Measurements from ENCODE around the gene SDK2.

GRCh38 chr17:73531158-73531557, 113.1 kb downstream of the SDK2 start:
- TF ChIP-seq, protein P1, sequence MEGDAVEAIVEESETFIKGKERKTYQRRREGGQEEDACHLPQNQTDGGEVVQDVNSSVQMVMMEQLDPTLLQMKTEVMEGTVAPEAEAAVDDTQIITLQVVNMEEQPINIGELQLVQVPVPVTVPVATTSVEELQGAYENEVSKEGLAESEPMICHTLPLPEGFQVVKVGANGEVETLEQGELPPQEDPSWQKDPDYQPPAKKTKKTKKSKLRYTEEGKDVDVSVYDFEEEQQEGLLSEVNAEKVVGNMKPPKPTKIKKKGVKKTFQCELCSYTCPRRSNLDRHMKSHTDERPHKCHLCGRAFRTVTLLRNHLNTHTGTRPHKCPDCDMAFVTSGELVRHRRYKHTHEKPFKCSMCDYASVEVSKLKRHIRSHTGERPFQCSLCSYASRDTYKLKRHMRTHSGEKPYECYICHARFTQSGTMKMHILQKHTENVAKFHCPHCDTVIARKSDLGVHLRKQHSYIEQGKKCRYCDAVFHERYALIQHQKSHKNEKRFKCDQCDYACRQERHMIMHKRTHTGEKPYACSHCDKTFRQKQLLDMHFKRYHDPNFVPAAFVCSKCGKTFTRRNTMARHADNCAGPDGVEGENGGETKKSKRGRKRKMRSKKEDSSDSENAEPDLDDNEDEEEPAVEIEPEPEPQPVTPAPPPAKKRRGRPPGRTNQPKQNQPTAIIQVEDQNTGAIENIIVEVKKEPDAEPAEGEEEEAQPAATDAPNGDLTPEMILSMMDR (IDR thresholded peaks at IDR 0.05; ENCODE audit: insufficient read depth, low read depth, low read length) = no peak
- no peak for TF ChIP-seq EZH2 (IDR thresholded peaks at IDR 0.05; ENCODE audit: insufficient read depth, low read length)
